K562 (cell line): Measurements from ENCODE around the gene ASIC3. TPM values are rescaled to one million over a fixed set of nuclear protein-coding genes. Genes with fewer than 3 reads are reported as not detected.

Experiments
- BRCA1 ChIP-seq, 2 experiments: fragments of 450-650 bp in 1 of 2; sonication (generic) in 1 of 2; formaldehyde crosslinking in 1 of 2; IDR thresholded peaks; 2 replicates each; pipeline versions ENCODE4 v1.5.0 to v1.6.1; 2017 to 2020; ENCODE audit warnings: mild to moderate bottlenecking in 1 of 2, missing genetic modification reagents in 1 of 2
- CEBPG ChIP-seq, 3 experiments: fragments of 200-800 bp in 1 of 3; sonication (Bioruptor generic) in 1 of 3; sonication (generic) in 1 of 3; formaldehyde crosslinking in 1 of 3; IDR thresholded peaks in 2 of 3; conservative IDR thresholded peaks in 1 of 3; 2 replicates each; pipeline versions ENCODE4 v1.6.1 to v1.8.0; 2016 to 2022; ENCODE audit warnings: missing compliant biosample characterization in 2 of 3, missing genetic modification characterization in 2 of 3, mild to moderate bottlenecking in 1 of 3, missing genetic modification reagents in 1 of 3
- EP300 ChIP-seq: IDR thresholded peaks from 2 replicates; pipeline ENCODE4 v1.6.1; 2012; ENCODE audit warnings: low read length, improper control_type of control experiment
- FOXM1 ChIP-seq, 2 experiments: fragments of 450-650 bp in 1 of 2; sonication (generic) in 1 of 2; formaldehyde crosslinking in 1 of 2; IDR thresholded peaks; 2 replicates each; pipeline versions ENCODE4 v1.6.1 to v1.9.0; 2017 to 2022; ENCODE audit warnings: low read depth in 2 of 2, mild to moderate bottlenecking in 2 of 2, missing genetic modification reagents in 1 of 2, moderate library complexity in 1 of 2
- GMEB1 ChIP-seq: fragments of 250-450 bp; sonication (Bioruptor Pico); IDR thresholded peaks from 2 replicates; pipeline ENCODE4 v1.4.0; 2020; ENCODE audit warnings: mild to moderate bottlenecking
- KDM4B ChIP-seq, 2 experiments: fragments of 450-650 bp in 1 of 2; sonication (generic) in 1 of 2; IDR thresholded peaks; 2 replicates each; pipeline ENCODE4 v1.6.1; 2016 to 2017; ENCODE audit warnings: borderline replicate concordance in 2 of 2, antibody characterized with exemption in 1 of 2, low read depth in 1 of 2, mild to moderate bottlenecking in 1 of 2
- POLR2AphosphoS5 ChIP-seq: IDR thresholded peaks from 2 replicates; pipeline ENCODE4 v1.6.1; 2011; ENCODE audit warnings: mild to moderate bottlenecking, low read depth, low read length, moderate library complexity; ENCODE audit not compliant: control insufficient read depth, insufficient read depth
- RCOR1 ChIP-seq, 2 experiments: IDR thresholded peaks; 2 replicates each; pipeline ENCODE4 v1.6.1; 2012; ENCODE audit warnings: low read depth in 2 of 2, low read length in 2 of 2, borderline replicate concordance in 1 of 2, improper control_type of control experiment in 1 of 2
- WHSC1 ChIP-seq: IDR thresholded peaks from one replicate; pipeline ENCODE4 v1.6.1; 2012; ENCODE audit warnings: low read length, control low read depth, inconsistent platforms
- ZNF586 ChIP-seq: fragments of 450-650 bp; formaldehyde crosslinking; conservative IDR thresholded peaks from 2 replicates; pipeline ENCODE4 v1.4.0; 2020; ENCODE audit warnings: mild to moderate bottlenecking, moderate library complexity
- ZNF589 ChIP-seq: fragments of 200-800 bp; sonication (Bioruptor generic); IDR thresholded peaks from 2 replicates; pipeline ENCODE4 v1.6.1; 2016; ENCODE audit warnings: low read depth, missing genetic modification characterization, missing compliant biosample characterization
- ZNF75A ChIP-seq: fragments of 450-650 bp; formaldehyde crosslinking; IDR thresholded peaks from 2 replicates; pipeline ENCODE4 v1.4.0; 2020; ENCODE audit warnings: mild to moderate bottlenecking
- ZNF764 ChIP-seq: fragments of 250-450 bp; sonication (Bioruptor Pico); IDR thresholded peaks from 2 replicates; pipeline ENCODE4 v1.4.0; 2020; ENCODE audit warnings: low read depth, mild to moderate bottlenecking, moderate library complexity
- polyA plus RNA-seq, 8 experiments: library from polyadenylated mRNA; depleted of rRNA in 4 of 8; stranded (reverse) in 5 of 8; unstranded in 3 of 8; fragments of >200 nt; fragmentation: Nextera tagmentation in 2 of 8; fragmentation: Illumina TruSeq in 1 of 8; extraction: Ambion mirVana in 2 of 8; extraction: Trizol in 1 of 8; gene quantifications; 2 replicates each; pipeline versions ENCODE4 v1.2.1 to v1.2.3, GENCODE V29; 2011 to 2014; ENCODE audit warnings: inconsistent platforms in 1 of 8, missing spikeins in 1 of 8
- total RNA-seq, 7 experiments: library from RNA; depleted of rRNA in 6 of 7; stranded (reverse); fragments of >200 nt in 6 of 7; fragmentation: Illumina TruSeq in 2 of 7; extraction: Trizol in 2 of 7; gene quantifications; 2 replicates each; pipeline versions ENCODE4 v1.2.1 to v1.2.3, GENCODE V29; 2011 to 2021; ENCODE audit warnings: low replicate concordance in 1 of 7
- TF ChIP-seq, protein P1 (sequence below): fragments of 450-650 bp; IDR thresholded peaks from 2 replicates; pipeline ENCODE4 v1.6.1; 2016; ENCODE audit warnings: mild to moderate bottlenecking
- TF ChIP-seq, protein P2 (sequence below): fragments of 450-650 bp; IDR thresholded peaks from 2 replicates; pipeline ENCODE4 v1.6.1; 2014; ENCODE audit warnings: low read depth, mild to moderate bottlenecking, moderate library complexity, borderline replicate concordance
- TF ChIP-seq, protein P3 (sequence below): fragments of 250-450 bp; sonication (Bioruptor Pico); IDR thresholded peaks from 2 replicates; pipeline ENCODE4 v1.8.0; 2021; ENCODE audit warnings: moderate library complexity, mild to moderate bottlenecking, inconsistent platforms
- TF ChIP-seq, protein P4 (sequence below): fragments of 250-450 bp; sonication (Bioruptor Pico); IDR thresholded peaks from 2 replicates; pipeline ENCODE4 v1.8.0; 2022; ENCODE audit warnings: moderate library complexity, mild to moderate bottlenecking, inconsistent platforms

Gene ASIC3
- total and polyA plus RNA-seq, 9 of the 15 experiments (the other 6 are each of a cell fraction or from before 2014, with no cell fraction given) = 0.11 to 5.0 (median 0.87) TPM

DNA sequence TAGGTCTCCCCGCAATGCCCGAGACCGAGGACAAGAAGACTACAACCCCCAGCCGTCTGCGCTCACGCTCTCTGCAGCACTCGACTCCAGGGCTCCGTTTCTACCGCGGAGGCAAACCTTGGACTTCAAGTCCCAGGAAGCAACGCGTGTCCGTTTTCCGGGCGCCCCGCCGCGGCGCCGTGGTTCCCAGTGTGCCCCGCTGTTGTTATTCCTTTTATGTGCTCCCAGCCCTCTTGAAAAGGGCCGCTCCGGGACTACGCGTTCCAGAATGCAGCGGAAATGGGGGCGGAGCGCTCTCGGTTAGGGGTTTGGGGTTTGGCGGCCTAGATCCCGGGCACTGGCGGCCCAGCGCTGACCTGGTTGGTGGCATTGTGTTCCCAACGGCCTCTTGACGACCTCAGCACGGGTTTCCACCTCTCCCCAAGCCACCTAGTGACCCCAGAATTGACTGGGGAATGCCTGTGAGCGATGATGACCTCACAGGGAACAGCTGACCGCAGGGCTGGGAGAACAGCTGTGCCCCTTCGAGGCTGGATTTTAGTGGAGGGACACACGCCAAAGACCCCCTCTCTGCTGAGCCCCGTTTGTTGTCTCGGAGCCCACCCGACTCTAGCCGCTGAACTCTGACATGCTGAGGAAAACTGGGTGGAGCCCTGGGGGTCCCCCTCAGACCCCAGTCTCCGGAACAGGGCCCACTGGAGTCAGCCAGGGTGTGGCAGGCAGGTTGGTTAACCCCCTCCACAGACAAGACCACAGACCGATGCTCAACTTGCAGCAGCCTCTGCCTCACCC, 9.9 kb downstream of the ASIC3 start (continued):
- TF ChIP-seq ZNF764 (CRISPR knock-in tag) = no peak
- no peak for TF ChIP-seq CEBPG (CRISPR knock-in tag; IDR thresholded peaks at IDR 0.05)
- TF ChIP-seq CEBPG (tag; conservative IDR thresholded peaks at IDR 0.05 in 1 of 2, IDR thresholded peaks at IDR 0.05 in 1 of 2) = no peak
- TF ChIP-seq ZNF589 (CRISPR knock-in tag) = peak; percentile 41
- TF ChIP-seq, protein P1, sequence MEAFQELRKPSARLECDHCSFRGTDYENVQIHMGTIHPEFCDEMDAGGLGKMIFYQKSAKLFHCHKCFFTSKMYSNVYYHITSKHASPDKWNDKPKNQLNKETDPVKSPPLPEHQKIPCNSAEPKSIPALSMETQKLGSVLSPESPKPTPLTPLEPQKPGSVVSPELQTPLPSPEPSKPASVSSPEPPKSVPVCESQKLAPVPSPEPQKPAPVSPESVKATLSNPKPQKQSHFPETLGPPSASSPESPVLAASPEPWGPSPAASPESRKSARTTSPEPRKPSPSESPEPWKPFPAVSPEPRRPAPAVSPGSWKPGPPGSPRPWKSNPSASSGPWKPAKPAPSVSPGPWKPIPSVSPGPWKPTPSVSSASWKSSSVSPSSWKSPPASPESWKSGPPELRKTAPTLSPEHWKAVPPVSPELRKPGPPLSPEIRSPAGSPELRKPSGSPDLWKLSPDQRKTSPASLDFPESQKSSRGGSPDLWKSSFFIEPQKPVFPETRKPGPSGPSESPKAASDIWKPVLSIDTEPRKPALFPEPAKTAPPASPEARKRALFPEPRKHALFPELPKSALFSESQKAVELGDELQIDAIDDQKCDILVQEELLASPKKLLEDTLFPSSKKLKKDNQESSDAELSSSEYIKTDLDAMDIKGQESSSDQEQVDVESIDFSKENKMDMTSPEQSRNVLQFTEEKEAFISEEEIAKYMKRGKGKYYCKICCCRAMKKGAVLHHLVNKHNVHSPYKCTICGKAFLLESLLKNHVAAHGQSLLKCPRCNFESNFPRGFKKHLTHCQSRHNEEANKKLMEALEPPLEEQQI = no peak
- 0 out of 2 replicates have a peak, but pooled peaks have one; percentile 31 for TF ChIP-seq POLR2AphosphoS5
- TF ChIP-seq KDM4B (IDR thresholded peaks at IDR 0.05; ENCODE audit: borderline replicate concordance in 2 of 2, low read depth in 1 of 2) = peak in 1 of 2 experiments; percentile 88; a peak in 1 of 4 replicates
- TF ChIP-seq WHSC1 = no peak
- TF ChIP-seq RCOR1 (IDR thresholded peaks at IDR 0.05; ENCODE audit: borderline replicate concordance in 1 of 2, low read depth in 2 of 2, low read length in 2 of 2) = peak in 1 of 2 experiments; percentile 66; a peak in 1 of 4 replicates
- TF ChIP-seq GMEB1 = peak; percentile 95
- no peak for TF ChIP-seq FOXM1 (IDR thresholded peaks at IDR 0.05; ENCODE audit: low read depth)
- TF ChIP-seq FOXM1 (CRISPR knock-in tag; IDR thresholded peaks at IDR 0.05; ENCODE audit: low read depth) = 0 out of 2 replicates have a peak, but pooled peaks have one; percentile 70
- TF ChIP-seq BRCA1 (IDR thresholded peaks at IDR 0.05) = no peak
- no peak for TF ChIP-seq BRCA1 (CRISPR knock-in tag; IDR thresholded peaks at IDR 0.05)
- TF ChIP-seq EP300 = peak; percentile 19; the same call in 1 of the 2 replicates
- no peak for TF ChIP-seq ZNF586 (CRISPR knock-in tag)
- TF ChIP-seq, protein P2, sequence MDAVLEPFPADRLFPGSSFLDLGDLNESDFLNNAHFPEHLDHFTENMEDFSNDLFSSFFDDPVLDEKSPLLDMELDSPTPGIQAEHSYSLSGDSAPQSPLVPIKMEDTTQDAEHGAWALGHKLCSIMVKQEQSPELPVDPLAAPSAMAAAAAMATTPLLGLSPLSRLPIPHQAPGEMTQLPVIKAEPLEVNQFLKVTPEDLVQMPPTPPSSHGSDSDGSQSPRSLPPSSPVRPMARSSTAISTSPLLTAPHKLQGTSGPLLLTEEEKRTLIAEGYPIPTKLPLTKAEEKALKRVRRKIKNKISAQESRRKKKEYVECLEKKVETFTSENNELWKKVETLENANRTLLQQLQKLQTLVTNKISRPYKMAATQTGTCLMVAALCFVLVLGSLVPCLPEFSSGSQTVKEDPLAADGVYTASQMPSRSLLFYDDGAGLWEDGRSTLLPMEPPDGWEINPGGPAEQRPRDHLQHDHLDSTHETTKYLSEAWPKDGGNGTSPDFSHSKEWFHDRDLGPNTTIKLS = peak; percentile 99
- TF ChIP-seq, protein P3, sequence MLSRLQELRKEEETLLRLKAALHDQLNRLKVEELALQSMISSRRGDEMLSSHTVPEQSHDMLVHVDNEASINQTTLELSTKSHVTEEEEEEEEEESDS (CRISPR knock-in tag) = no peak
- no peak for TF ChIP-seq ZNF75A (CRISPR knock-in tag)
- TF ChIP-seq, protein P4, sequence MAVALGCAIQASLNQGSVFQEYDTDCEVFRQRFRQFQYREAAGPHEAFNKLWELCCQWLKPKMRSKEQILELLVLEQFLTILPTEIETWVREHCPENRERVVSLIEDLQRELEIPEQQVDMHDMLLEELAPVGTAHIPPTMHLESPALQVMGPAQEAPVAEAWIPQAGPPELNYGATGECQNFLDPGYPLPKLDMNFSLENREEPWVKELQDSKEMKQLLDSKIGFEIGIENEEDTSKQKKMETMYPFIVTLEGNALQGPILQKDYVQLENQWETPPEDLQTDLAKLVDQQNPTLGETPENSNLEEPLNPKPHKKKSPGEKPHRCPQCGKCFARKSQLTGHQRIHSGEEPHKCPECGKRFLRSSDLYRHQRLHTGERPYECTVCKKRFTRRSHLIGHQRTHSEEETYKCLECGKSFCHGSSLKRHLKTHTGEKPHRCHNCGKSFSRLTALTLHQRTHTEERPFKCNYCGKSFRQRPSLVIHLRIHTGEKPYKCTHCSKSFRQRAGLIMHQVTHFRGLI (CRISPR knock-in tag) = no peak
